ENCODE data around the gene GAST. TPM values are rescaled to one million over a fixed set of nuclear protein-coding genes. Genes with fewer than 3 reads are reported as not detected.
"Not testable (repeated sequence)": the region's sequence is repeated elsewhere in the genome, so short reads cannot be mapped to it uniquely, and the experiment has no call there.

Gene GAST
- total RNA-seq, 1 donor from 2014 or later: not detected

DNA sequence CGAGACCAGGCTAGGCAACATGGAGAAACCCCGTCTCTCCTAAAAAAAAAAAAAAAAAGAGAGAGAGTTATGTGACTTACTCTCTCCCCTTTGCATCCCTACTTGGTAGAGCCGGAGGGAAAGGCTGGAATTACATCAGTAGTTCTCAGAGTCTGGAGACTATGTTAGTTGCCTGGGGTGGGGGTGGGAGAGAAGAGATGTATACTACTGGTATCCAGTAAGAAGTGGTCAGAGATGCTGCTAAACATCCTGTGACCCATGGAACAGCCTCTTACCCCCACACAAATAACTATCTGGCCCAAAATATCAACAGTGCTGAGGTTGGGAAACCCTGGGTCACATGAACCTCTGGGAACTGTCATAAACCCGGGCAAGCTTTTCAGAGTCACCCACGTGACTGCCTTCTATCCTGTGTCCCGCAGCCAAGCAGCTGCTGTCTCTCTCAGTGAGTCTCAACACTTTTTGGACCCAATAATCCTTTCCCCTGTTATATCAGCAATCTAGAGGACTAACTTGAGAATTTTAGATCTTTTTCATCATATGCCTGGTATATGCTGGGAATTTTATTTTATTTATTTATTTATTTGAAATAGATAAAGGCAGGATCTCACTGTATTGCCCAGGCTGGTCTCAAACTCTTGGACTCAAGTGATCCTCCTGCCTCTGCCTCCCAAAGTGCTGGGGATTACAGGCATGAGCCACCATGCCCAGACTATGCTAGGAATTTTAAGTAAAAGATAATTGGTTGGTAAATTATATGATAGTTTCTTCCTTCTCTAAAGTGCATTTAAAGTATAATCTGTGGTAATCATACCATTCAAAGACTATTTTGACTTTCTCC is 14.8 kb upstream of the GAST start:
- DNase-seq (ENCODE audit: missing footprints) (peak; percentile 81), ATAC-seq (peak; percentile 92)
- intact Hi-C loops (cut with DNase I): no loop called here

DNA sequence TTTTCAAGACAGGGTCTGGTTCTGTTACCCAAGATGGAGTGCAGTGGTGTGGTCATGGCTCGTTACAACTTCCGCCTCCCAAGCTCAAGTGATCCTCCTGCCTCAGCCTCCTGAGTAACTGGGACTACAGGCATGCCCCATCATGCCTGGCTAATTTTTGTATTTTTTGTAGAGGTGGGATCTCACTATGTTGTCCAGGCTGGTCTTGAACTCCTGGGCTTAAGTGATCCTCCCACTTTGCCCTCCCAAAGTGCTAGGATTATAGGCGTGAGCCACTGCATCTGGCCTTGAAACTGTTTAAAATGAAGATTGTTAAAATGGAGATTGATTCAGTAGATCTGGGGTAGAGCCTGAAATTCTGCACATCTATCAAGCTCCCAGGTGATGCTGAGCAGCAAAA is 11.3 kb upstream of the GAST start:
- intact Hi-C loops (cut with DNase I); DNase-seq (ENCODE audit: missing footprints); ATAC-seq: not testable (repeated sequence)

DNA sequence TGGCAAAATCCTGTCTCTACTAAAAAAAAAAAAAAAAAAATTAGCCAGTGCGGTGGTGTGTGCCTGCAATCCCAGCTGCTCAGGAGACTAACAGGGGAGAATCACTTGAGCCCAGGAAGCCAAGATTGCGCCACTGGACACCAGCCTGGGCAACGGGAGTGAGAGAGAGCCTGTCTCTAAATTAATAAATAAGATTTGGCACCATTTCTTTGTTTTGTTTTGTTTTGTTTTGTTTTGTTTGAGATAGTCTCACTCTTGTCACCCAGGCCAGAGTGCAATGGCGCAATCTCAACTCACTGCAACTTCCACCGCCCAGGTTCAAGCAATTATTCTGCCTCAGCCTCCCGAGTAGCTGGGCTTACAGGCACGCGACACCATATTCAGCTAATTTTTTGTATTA is 9.4 kb upstream of the GAST start:
- no peak for ATAC-seq
- no peak for DNase-seq (ENCODE audit: missing footprints)
- intact Hi-C loops (cut with DNase I): no loop called here

DNA sequence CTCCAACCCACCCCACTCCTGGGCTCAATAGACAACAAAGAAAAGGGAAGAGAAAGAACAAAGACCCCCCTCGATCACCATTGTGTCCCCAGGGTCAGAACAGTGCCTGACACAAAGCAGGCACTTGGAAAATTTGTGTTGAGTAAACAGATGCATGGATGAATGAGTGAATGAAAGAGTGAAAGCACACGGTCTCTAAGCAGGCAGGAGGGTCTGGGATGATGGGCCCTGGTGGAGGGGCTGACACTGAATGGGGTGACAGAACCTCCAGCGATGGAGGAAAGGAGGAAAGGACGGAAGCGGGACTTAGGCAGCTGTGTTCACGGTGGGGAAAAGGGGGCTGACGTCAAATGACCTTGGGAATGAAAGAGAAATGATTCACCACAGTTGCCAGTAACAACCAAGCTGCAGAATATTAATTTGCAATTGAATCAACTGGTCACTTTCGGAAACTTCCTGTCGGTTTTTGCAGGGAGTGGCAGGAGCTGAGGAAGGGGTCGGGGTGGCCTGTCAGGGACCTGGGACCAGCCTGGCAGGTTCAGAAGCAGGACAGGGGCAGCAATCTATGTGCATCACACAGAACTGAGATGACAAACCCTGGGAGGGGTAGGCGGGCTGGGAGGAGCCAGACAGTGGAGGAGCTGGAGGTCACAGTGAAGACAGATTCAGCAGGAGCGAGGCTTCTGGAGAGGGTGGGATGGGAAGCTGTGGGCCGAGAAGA is 6.7 kb upstream of the GAST start:
- intact Hi-C loops (cut with DNase I): no loop called here

DNA sequence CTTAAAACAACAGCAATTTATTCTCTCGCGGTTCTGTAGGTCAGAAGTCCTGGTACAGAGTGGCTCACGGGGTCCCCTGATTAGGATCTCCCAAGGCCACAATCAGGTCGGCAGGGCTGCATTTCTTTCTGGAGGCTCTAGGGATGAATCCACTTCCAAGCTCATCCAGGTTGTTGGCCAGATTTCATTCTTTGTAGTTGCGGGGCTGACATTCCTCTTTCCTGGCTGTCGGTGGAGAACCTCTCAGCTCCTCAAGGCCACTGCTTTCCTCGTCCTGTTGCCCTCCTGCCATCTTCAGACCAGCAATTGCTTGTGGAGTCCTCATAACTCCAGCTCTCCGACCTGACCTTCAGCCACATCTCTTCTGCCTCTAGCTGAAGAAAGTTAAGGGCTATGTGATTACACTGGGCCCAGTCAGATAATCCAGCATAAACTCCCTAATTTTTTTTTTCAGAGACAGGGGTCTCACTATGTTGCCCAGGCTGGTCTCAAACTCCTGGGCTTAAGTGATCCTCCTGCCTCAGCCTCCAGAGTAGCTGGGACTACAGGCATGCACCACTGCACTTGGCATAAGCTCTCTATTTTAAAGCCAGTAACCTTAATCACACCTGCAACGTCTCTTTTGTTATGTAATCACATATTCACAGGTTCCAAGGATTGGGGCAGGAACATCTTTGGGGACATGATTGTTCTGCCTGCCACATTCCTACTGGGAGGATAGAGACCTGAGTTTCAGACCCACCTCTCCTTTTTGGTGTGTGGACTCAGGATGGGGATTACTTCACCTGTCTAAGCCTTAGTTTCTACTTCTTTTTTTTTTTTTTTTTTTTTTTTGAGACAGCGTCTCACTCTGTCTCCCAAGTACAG is 4.1 kb upstream of the GAST start:
- ATAC-seq: no peak
- intact Hi-C loops (cut with DNase I): no loop called here
- no peak for DNase-seq (ENCODE audit: missing footprints)

More for the DNA sequence above, 6.7 kb upstream of the GAST start:
- DNase-seq (ENCODE audit: missing footprints) (no peak), ATAC-seq (no peak)

DNA sequence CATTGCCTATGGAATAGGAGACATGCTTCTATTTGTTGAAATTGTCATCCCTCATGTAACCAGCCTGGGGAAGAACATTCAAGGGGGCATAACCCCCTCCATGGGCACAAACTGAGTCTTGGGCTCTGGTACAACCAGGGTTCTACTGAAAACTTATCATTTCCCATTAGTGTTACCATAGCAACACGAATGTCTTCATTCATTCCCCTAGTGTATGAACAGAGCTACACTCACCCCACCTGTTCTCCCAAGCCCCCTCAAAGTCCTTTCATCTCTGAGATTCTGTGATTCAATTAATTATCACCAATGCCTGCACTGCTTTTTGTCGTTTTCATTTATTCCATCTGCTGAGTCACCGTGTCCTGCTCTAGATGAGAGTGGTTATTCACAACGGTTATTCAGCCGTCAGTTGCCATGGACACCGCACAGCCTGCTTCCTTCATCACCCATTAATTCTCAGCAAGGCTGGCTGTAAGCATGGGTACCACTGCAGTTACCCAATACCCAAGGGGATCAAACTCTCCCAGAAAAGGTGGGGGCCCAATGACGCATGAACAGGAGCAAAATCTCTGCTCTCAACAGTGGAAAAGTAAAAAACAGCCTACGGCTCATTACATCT is 1.6 kb upstream of the GAST start:
- intact Hi-C loops (cut with DNase I): no loop called here
- DNase-seq (ENCODE audit: missing footprints) (no peak), ATAC-seq (no peak)

DNA sequence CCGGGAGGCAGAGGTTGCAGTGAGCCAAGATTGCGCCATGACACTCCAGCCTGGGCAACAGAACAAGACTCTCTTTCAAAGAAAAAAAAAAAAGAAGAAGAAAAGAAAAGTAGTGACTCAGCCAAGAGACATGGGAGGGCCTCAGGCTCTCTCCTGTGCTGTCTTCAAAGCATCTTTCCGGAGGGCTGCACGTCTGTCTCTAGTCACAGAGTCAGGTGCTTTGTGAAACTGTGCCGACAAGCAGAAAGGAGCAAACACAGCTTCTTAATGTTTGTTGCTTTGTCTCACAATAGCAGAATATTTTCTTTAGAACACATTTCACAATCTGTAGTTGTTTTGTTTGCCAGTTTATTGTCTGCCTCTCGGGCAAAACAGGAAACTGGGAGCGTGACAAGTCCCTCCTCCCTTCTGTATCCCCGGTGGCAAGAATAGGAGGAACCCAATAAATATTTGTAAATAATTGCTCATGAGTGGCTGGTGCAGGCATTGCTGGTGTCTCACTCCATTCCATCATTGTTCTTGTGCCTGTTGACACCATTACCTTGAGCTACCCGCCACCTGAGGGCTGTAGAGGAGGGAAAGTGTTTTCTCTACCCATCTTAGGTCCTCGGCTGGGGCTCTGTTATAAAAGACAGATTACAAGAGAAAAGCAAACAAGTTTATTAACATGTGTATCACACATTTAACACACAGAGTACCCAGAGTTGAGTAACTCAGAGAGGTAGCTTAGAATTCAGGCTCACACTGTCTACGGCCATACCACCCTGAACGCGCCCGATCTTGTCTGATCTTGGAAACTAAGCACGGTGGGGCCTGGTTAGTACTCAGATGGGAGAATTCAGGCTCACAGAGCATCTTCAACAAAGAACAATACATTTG is 5.5 kb downstream of the GAST start:
- DNase-seq (ENCODE audit: missing footprints): no peak
- intact Hi-C loops (cut with DNase I): no loop called here
- ATAC-seq: no peak

DNA sequence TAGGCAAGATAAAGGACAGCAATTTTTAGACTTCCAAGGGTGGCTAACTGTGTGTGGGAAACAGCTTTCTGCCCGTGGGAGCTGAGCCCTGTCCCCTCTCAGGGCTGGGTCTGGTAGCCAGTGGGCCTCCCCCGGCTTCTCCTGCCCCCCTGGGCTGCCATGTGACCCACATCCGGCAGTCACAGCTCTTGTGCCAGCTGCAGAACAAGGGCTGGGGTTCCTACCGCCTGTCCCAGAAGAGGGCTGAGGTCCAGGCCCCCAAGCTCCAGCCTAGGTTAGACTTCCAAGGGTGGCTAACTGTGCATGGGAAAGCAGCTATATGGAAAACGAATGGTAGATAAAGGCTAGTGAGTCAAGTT is 6.1 kb downstream of the GAST start:
- no peak for ATAC-seq
- no peak for DNase-seq (ENCODE audit: missing footprints)
- intact Hi-C loops (cut with DNase I): no loop called here

DNA sequence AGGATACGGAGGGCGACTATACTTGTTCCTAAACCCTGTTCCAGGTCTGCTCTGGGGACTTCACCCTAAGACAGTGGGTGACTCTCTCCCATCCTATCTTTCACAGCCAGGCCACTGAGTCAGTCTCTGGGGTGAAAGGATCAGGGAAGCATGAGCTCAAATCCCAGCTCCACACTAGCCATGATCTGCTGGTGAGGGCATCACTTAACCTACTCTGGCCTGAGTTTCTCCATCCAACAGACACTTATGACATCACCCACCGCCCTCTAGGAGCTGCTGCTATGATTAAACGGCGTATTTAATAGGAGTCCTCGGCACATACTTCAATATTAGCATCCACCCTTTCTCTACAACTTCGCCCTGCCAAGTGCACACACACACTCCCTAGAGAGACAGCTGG is 10.1 kb downstream of the GAST start:
- intact Hi-C loops (cut with DNase I): no loop called here
- ATAC-seq: no peak
- DNase-seq (ENCODE audit: missing footprints): no peak

DNA sequence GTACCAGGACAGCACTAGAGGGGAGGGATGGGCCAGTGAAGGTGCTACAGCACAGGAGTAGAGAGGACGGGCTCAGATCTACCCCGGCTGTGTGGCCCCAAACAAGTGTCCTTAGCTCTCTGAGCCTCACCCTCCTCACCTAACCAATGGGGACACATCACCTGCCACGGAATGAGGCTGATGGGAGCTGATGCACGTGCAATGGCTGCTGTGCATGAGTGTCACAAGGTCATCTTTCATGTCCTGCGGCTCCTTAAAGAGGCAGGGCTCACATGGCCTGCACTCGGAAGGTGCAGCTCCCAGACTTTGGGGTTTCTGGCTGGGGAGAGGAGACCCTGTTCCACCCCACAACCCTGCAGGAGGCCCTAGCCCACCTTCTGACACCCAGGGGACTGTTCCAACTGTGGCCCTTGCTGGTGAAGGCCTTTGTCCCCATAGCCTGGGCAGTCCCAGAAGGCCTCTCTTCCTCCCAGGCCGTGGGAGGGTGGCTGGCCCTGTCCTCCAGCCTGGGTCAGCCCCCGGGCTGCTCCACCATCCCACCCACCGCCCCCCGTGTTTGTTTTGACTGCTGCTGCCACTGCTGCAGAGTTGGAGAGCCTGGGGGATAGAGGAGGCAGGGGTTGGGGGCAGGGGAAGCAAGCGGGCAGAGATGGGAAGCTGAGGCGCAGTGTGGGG is 11.8 kb downstream of the GAST start:
- ATAC-seq (no peak), DNase-seq (ENCODE audit: missing footprints) (no peak)
- intact Hi-C loops (cut with DNase I): no loop called here

DNA sequence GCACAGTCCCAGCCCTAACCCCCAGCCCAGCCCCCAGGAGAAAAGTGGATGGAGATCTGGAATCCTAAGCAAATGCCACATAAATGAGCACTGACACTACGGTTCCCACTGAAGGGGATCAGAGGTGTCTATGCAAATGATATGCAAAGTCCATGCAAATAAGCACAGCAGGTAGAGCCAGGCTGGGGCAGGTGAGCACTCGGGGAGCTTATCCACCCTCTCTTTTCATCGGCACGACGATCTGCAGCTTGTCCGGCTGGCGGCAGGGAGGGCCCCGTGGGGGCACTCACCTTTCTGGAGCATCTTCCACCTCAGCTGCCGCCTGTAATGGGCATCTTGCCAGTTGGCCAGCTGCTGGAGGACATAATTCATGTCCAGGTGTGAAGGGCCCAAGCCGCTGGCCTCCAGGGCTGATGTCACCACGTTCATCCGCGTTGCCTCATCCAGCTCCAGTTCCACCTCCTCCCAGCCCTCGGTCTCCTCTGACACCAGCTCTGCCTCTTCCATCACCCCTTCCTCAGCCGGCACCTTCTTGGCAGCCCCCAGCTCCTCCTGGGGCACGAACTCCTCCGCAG is 12.4 kb downstream of the GAST start:
- DNase-seq (ENCODE audit: missing footprints): no peak
- ATAC-seq: no peak
- intact Hi-C loops (cut with DNase I): no loop called here

DNA sequence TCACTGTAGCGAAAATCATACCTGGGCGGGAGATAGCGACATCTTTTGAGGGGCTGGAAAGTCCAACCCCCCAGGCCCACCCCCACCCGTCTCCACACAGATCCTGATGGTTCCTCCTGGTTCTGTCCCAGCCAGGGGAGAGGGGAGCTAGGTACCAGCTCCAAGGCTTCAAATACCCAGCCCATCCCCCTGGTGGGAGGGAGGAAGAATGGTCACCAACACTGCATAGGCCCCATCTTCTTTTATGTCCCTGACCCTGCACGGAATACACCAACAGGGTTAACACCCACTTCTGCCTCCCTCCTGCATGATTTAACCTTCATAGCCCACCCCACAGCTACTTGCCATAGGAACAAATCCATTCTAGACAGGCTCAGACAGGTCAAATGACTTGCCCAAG is 13.0 kb downstream of the GAST start:
- intact Hi-C loops (cut with DNase I): no loop called here
- DNase-seq (ENCODE audit: missing footprints) (no peak), ATAC-seq (no peak)

DNA sequence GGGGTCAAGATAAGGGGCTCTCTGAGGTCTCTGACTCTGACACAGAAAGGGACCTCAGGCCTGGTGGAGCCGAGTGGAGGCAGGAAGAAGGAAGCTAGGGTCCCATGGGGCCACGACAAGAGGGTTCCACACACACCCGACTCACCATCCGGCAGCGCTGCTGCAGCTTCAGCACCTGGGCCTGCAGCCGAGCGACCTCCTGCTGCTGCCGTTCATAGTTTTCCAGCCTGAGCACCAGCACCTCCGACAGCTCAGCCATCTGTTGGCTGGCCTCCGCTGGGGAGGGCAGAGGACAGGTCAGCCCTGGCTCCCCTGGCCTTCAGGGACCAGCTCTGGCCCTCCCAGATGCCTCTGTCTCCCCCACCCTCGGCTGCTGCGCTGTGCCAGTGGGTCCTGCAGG is 15.9 kb downstream of the GAST start:
- no peak for DNase-seq (ENCODE audit: missing footprints)
- no peak for ATAC-seq
- intact Hi-C loops (cut with DNase I): no loop called here

DNA sequence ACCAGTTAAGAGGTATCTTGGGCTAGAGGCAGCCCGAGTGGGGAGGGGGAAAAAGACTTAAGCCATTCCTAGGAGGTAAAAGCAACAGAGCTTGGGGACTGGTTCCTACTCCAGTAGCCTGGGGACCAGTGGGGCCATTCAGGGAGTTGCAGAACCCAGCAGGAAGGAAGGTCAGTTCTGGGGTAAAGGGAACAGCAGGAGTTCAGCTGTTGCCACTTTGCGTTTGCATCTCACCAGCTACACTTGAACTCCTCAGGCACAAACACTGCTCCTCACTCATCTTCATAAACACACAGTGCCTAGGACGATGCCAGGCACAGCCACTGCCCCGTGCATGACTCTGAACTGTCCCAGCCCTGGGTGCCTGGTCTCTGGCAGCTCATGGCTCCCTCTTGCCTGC is 18.3 kb downstream of the GAST start:
- ATAC-seq (no peak), DNase-seq (ENCODE audit: missing footprints) (no peak)
- intact Hi-C loops (cut with DNase I): no loop called here

DNA sequence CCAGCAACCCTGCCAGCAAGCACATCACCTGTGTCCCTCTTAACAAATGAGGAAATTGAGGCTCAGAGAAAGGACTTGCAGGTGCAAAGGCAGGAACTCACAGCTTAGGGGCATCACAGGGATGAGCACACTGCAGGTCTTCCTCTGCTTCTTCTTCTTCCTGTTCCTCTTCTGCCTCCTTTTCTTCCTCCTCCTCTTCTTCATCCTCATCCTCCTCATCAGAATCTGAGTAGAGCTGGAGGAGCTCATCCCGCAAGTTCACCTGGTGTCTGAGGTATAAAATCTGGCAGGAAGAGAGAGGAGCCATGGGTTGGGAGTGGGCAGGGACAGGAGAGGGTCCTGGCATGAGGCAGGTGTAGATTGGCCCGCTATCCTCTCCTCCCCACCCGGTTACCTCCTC is 19.7 kb downstream of the GAST start:
- DNase-seq (ENCODE audit: missing footprints) (no peak), ATAC-seq (no peak)
- intact Hi-C loops (cut with DNase I): no loop called here

DNA sequence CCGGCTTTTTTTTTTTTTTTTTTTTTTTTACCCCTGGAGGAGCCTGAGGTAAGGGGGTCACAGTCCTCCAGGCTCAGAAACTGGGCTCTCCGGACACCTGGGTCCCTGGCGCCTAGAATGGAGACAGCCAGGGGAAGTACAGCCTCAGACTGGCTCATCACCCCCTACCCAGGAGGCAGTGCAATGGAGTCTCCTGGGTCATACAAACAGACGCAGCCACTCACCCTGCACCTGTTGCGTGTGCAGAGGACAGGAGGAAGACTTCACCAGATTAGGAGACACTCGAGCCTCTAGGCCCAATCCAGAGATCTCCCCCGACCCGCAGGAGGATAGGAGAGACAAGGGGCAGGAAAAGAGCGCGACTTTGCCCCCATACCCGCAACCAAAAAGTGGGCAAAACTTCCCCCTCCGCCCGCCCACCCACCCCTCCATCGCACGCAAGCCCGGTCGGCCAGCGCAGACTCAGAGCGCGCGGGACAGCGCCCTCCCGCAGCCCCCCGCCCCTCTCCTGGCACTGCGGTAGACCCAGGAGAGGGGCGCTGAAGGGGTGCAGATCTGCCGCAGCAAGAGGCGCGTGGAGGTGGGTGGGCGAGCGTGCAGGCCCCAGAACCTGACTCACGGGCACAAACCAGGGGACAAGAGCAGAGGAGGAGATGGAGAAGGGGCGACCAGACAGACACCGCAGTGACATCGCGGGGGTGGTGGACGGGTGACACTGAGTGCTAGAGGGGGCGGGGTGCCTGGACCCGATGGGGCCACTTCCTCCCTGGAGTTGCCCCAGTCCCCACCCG is 21.4 kb downstream of the GAST start:
- DNase-seq (ENCODE audit: missing footprints): no peak
- intact Hi-C loops (cut with DNase I): no loop called here
- ATAC-seq: no peak

Measured in Right ventricle myocardium inferior (tissue), 1 donor.